Caco-2 (cell line): ENCODE data around the gene KLK7. TPM values are rescaled to one million over a fixed set of nuclear protein-coding genes. Genes with fewer than 3 reads are reported as not detected.

Experiments
- BruUV-seq: library from RNA; stranded (reverse); fragments of 400-500 nt; replicated peaks from 2 replicates; lab custom pipeline; 2021; lab: Mats Ljungman, UMichigan
- CTCF ChIA-PET: fragments of 300-600 bp; sonication (Branson Sonifier 250); formaldehyde crosslinking; loops from one replicate; lab custom pipeline; 2022; ENCODE audit warnings: antibody characterized with exemption; lab: Charles Lee
- POLR2A ChIA-PET: fragments of 300-600 bp; sonication (Branson Sonifier 250); formaldehyde crosslinking; loops from one replicate; lab custom pipeline; 2022; ENCODE audit warnings: antibody characterized with exemption; lab: Charles Lee
- DNase-seq, 2 experiments: peaks; one replicate each; pipeline versions ENCODE4 v3.0.0 to v3.0.0-alpha.2; 2020 to 2022
- H3K27me3 ChIP-seq: replicated peaks from 2 replicates; pipeline ENCODE4 v1.6.0; 2011; ENCODE audit warnings: low read length; ENCODE audit not compliant: control insufficient read depth, insufficient read depth
- H3K36me3 ChIP-seq: 2 replicates; pipeline ENCODE4 v1.5.1; 2011; ENCODE audit warnings: low read length; ENCODE audit not compliant: control insufficient read depth, insufficient read depth
- H3K4me1 ChIP-seq: fragments of 250-450 bp; sonication (Bioruptor Pico); 2 replicates; pipeline ENCODE4 v1.5.1; 2020; ENCODE audit warnings: mild to moderate bottlenecking
- H3K4me3 ChIP-seq: 2 replicates; pipeline ENCODE4 v1.5.1; 2011; ENCODE audit warnings: low read depth, mild to moderate bottlenecking, control low read depth, low read length
- H3K9me3 ChIP-seq: fragments of 250-450 bp; sonication (Bioruptor Pico); 2 replicates; pipeline ENCODE4 v1.5.1; 2020; ENCODE audit warnings: mild to moderate bottlenecking, moderate library complexity
- H3K27ac Mint-ChIP-seq: one replicate; pipeline ENCODE4 v1.8.0; 2022; ENCODE audit warnings: mixed read lengths; ENCODE audit not compliant: unreplicated experiment
- H3K27me3 Mint-ChIP-seq: one replicate; pipeline ENCODE4 v1.8.0; 2022; ENCODE audit warnings: mixed read lengths; ENCODE audit not compliant: insufficient read depth, unreplicated experiment
- H3K36me3 Mint-ChIP-seq: one replicate; pipeline ENCODE4 v1.8.0; 2022; ENCODE audit warnings: mild to moderate bottlenecking, mixed read lengths; ENCODE audit not compliant: insufficient read depth, unreplicated experiment
- H3K4me1 Mint-ChIP-seq: one replicate; pipeline ENCODE4 v1.8.0; 2022; ENCODE audit warnings: low read depth, mixed read lengths; ENCODE audit not compliant: unreplicated experiment
- H3K4me3 Mint-ChIP-seq: one replicate; pipeline ENCODE4 v1.8.0; 2022; ENCODE audit warnings: mild to moderate bottlenecking, moderate library complexity, mixed read lengths; ENCODE audit not compliant: unreplicated experiment
- H3K9me3 Mint-ChIP-seq: one replicate; pipeline ENCODE4 v1.8.0; 2022; ENCODE audit warnings: mixed read lengths; ENCODE audit not compliant: unreplicated experiment
- CTCF ChIP-seq, 2 experiments: fragments of 200-600 bp in 1 of 2; IDR thresholded peaks; 1 replicate in 1 of 2; 2 replicates in 1 of 2; pipeline versions ENCODE4 v1.5.1 to v1.8.0; 2011 to 2022; ENCODE audit warnings: antibody characterized with exemption in 1 of 2, control low read depth in 1 of 2, inconsistent platforms in 1 of 2, low read depth in 1 of 2, low read length in 1 of 2, mild to moderate bottlenecking in 1 of 2, moderate library complexity in 1 of 2; ENCODE audit not compliant: insufficient read depth in 1 of 2, severe bottlenecking in 1 of 2, unreplicated experiment in 1 of 2
- intact Hi-C: fragments of 100-400 bp; cut with micrococcal nuclease; formaldehyde crosslinking; loops from one replicate; pipeline ENCODE4 v1.10.0; 2022; ENCODE audit not compliant: unreplicated experiment
- total RNA-seq: library from RNA; stranded (reverse); gene quantifications from 2 replicates; pipeline ENCODE4 v1.2.3, GENCODE V29; 2022

KLK7 gene
- total RNA-seq, 1 experiment from 2014 or later: not detected

- CTCF ChIA-PET: interaction anchor here (0.7 kb wide), 1 partner anchor 20 kb away, joined by 3 read pairs; no protein-coding TSS in a partner anchor
- intact Hi-C loops: no loop called here
Measured at GRCh38 chr19:51000981-51001380, 17.3 kb upstream of the KLK7 start.

GRCh38 chr19:51000426-51000825 lies 16.7 kb upstream of the KLK7 start:
- Histone ChIP-seq H3K36me3 (no peaks in the 10 kb centered on the region), H3K4me1 (no peaks in the 10 kb centered on the region), H3K27me3 (no peaks in the 10 kb centered on the region), H3K4me3 (no peak overlapping the region), H3K9me3 (no peaks in the 10 kb centered on the region)
- H3K4me1 Mint-ChIP-seq: no peaks in the 10 kb centered on the region
- CTCF ChIA-PET: interaction anchor here (0.7 kb wide), 1 partner anchor 21 kb away, joined by 3 read pairs; no protein-coding TSS in a partner anchor
- TF ChIP-seq CTCF (IDR thresholded peaks at IDR 0.05; ENCODE audit: insufficient read depth in 1 of 2, low read depth in 1 of 2, low read length in 1 of 2, severe bottlenecking in 1 of 2, unreplicated experiment in 1 of 2): no peak
- no peak overlapping the region for H3K27ac Mint-ChIP-seq
- H3K4me3 Mint-ChIP-seq: no peak overlapping the region
- DNase-seq: no peak
- POLR2A ChIA-PET: no interaction called here
- no peaks in the 10 kb centered on the region for H3K36me3 Mint-ChIP-seq
- intact Hi-C loops: no loop called here
- H3K27me3 Mint-ChIP-seq: no peaks in the 10 kb centered on the region
- no peaks in the 10 kb centered on the region for H3K9me3 Mint-ChIP-seq
- no TSS peak for BruUV-seq

More at GRCh38 chr19:51000981-51001380, 17.3 kb upstream of the KLK7 start:
- Mint-ChIP-seq H3K36me3 (no peaks in the 10 kb centered on the region), H3K4me1 (no peaks in the 10 kb centered on the region), H3K27me3 (peaks cover under 1% of the 10 kb centered on the region), H3K27ac (no peak overlapping the region), H3K9me3 (no peaks in the 10 kb centered on the region), H3K4me3 (no peak overlapping the region)
- POLR2A ChIA-PET: no interaction called here
- H3K36me3 ChIP-seq: no peaks in the 10 kb centered on the region
- no peak overlapping the region for H3K4me3 ChIP-seq
- no peak for DNase-seq
- H3K9me3 ChIP-seq: no peaks in the 10 kb centered on the region
- BruUV-seq: no TSS peak
- H3K27me3 ChIP-seq: no peaks in the 10 kb centered on the region
- TF ChIP-seq CTCF (IDR thresholded peaks at IDR 0.05; ENCODE audit: insufficient read depth in 1 of 2, low read depth in 1 of 2, low read length in 1 of 2, severe bottlenecking in 1 of 2, unreplicated experiment in 1 of 2): no peak
- H3K4me1 ChIP-seq: no peaks in the 10 kb centered on the region

DNA sequence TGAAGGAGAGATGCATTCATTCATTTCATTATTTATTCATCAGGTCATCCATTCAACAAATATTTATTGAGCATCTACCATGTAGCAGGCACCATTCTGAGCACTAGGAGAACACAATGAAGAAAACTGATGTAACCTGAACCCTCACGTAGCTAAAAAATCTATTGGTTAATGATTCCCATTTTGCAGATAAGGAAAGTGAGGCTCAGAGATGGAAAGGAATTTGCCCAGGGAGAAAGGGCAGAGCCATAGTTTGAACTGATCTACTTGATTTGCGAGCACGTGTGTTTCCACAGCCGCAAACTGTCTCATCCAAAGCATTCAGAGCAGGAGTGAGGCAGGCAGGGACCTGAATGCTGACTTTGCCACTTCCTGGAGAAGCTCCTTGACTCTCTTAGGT lies 15.0 kb upstream of the KLK7 start:
- no TSS peak for BruUV-seq
- ChIA-PET POLR2A (interaction anchor here (0.6 kb wide), 1 partner anchor 10 kb away, joined by 6 read pairs; no protein-coding TSS in a partner anchor), CTCF (no interaction called here)
- no peaks in the 10 kb centered on the region for H3K27me3 ChIP-seq
- H3K9me3 Mint-ChIP-seq: peaks cover 9% of the 10 kb centered on the region
- DNase-seq: no peak
- TF ChIP-seq CTCF (IDR thresholded peaks at IDR 0.05; ENCODE audit: insufficient read depth in 1 of 2, low read depth in 1 of 2, low read length in 1 of 2, severe bottlenecking in 1 of 2, unreplicated experiment in 1 of 2): no peak
- no peaks in the 10 kb centered on the region for H3K36me3 Mint-ChIP-seq
- no peak overlapping the region for H3K27ac Mint-ChIP-seq
- no peaks in the 10 kb centered on the region for H3K4me1 ChIP-seq
- H3K36me3 ChIP-seq: no peaks in the 10 kb centered on the region
- intact Hi-C loops: no loop called here
- no peak overlapping the region for H3K4me3 ChIP-seq
- H3K4me1 Mint-ChIP-seq: no peaks in the 10 kb centered on the region
- no peaks in the 10 kb centered on the region for H3K27me3 Mint-ChIP-seq
- H3K4me3 Mint-ChIP-seq: no peak overlapping the region
- no peaks in the 10 kb centered on the region; the same call in 1 of the 2 replicates for H3K9me3 ChIP-seq
